ENCODE measurements around the gene NKAIN1. TPM values are rescaled to one million over a fixed set of nuclear protein-coding genes. Genes with fewer than 3 reads are reported as not detected.
A peak's percentile ranks its signal among the peaks of the same experiment; 100 is the strongest.

The NKAIN1 gene
- total RNA-seq, 1 experiment from 2014 or later, result 36.8 TPM

DNA sequence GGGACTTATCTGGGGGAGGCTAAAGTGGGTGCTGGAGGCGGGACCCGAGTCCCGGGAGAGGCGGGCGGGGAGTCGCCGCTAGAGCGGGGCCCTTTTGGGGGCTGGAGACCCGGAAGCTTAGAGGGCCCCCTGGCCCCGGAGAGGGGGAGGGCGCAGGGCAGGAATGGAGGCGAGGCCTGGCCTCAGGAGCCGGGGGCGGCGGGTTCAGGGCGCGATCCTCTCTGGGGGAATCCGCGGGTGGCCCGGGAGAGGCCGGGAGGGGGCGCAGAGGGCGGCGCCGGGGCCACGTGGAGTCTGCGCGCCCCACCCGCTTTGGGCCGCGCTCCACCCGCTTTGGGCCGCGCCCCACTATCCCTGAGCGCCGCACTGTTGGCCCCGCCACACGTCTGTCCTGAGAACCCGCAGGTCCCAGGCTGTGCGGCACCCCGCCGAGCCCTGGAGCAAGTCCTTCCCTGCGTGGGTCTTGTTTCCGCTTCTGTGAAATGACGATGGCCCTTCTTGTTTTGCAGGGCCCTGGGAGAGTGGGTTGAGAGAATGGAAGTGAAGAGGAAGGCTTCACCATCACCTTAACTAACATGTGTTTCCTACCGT, 84.4 kb downstream of the NKAIN1 start (continued):
- TF ChIP-seq, protein P1, sequence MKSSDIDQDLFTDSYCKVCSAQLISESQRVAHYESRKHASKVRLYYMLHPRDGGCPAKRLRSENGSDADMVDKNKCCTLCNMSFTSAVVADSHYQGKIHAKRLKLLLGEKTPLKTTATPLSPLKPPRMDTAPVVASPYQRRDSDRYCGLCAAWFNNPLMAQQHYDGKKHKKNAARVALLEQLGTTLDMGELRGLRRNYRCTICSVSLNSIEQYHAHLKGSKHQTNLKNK (CRISPR knock-in tag; IDR thresholded peaks at IDR 0.05), result 0 out of 2 replicates have a peak, but pooled peaks have one; percentile 51
- no peak for TF ChIP-seq MYBL2 (CRISPR knock-in tag; IDR thresholded peaks at IDR 0.05)
- no peak for TF ChIP-seq NR1H2 (CRISPR knock-in tag; IDR thresholded peaks at IDR 0.05)
- TF ChIP-seq, protein P2, sequence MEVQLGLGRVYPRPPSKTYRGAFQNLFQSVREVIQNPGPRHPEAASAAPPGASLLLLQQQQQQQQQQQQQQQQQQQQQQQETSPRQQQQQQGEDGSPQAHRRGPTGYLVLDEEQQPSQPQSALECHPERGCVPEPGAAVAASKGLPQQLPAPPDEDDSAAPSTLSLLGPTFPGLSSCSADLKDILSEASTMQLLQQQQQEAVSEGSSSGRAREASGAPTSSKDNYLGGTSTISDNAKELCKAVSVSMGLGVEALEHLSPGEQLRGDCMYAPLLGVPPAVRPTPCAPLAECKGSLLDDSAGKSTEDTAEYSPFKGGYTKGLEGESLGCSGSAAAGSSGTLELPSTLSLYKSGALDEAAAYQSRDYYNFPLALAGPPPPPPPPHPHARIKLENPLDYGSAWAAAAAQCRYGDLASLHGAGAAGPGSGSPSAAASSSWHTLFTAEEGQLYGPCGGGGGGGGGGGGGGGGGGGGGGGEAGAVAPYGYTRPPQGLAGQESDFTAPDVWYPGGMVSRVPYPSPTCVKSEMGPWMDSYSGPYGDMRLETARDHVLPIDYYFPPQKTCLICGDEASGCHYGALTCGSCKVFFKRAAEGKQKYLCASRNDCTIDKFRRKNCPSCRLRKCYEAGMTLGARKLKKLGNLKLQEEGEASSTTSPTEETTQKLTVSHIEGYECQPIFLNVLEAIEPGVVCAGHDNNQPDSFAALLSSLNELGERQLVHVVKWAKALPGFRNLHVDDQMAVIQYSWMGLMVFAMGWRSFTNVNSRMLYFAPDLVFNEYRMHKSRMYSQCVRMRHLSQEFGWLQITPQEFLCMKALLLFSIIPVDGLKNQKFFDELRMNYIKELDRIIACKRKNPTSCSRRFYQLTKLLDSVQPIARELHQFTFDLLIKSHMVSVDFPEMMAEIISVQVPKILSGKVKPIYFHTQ (CRISPR knock-in tag; IDR thresholded peaks at IDR 0.05), result peak; percentile 33; the same call in 1 of the 2 replicates
- no peak for TF ChIP-seq TEAD4 (CRISPR knock-in tag; IDR thresholded peaks at IDR 0.05)
- TF ChIP-seq NFYB (CRISPR knock-in tag; conservative IDR thresholded peaks at IDR 0.05; ENCODE audit: low read depth), result no peak
- TF ChIP-seq RELA (CRISPR knock-in tag; IDR thresholded peaks at IDR 0.05; ENCODE audit: borderline replicate concordance), result no peak
- TF ChIP-seq, protein P3, sequence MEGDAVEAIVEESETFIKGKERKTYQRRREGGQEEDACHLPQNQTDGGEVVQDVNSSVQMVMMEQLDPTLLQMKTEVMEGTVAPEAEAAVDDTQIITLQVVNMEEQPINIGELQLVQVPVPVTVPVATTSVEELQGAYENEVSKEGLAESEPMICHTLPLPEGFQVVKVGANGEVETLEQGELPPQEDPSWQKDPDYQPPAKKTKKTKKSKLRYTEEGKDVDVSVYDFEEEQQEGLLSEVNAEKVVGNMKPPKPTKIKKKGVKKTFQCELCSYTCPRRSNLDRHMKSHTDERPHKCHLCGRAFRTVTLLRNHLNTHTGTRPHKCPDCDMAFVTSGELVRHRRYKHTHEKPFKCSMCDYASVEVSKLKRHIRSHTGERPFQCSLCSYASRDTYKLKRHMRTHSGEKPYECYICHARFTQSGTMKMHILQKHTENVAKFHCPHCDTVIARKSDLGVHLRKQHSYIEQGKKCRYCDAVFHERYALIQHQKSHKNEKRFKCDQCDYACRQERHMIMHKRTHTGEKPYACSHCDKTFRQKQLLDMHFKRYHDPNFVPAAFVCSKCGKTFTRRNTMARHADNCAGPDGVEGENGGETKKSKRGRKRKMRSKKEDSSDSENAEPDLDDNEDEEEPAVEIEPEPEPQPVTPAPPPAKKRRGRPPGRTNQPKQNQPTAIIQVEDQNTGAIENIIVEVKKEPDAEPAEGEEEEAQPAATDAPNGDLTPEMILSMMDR (IDR thresholded peaks at IDR 0.05), result no peak

DNA sequence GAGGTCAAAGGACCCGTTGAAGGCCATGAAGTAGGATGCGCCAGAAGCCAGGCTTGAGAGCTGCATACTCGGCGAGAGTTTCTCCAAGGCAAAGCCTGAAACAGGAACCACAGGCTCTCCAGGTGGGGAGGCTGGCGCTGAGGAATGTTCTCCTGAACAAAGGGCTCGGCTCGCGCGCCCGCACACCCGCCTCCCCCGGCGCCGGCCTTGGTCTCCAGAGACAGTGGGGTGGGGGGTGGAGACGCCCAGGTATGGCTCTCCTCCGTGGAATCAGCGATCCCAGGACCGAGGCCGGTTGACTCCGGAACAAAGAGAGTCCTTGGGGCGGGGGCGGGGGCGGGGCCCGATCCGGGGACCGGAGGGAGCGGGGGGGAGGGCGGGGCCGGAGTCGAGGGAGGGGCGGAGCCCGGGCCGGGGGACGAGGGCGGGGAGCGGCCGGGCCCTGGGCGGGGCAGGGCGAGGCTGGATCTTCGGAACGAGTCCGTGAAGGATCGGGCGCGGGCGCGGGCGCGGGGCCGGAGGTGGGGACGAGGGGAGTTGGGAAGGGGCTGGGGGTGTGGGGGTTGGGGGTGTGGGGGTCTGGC, 85.0 kb downstream of the NKAIN1 start:
- peak overlapping the region; percentile 99 for H3K27ac Mint-ChIP-seq
- H3K36me3 Mint-ChIP-seq, result 0 out of 2 replicates have a peak, but pooled peaks cover 5% of the 10 kb centered on the region
- ATAC-seq (peak; percentile 81), DNase-seq (ENCODE audit: low spot score) (peak; percentile 93)
- TF ChIP-seq TEAD4 (CRISPR knock-in tag; IDR thresholded peaks at IDR 0.05) (0 out of 2 replicates have a peak, but pooled peaks have one; percentile 27), ESRRA (CRISPR knock-in tag; IDR thresholded peaks at IDR 0.05; ENCODE audit: borderline replicate concordance) (peak; percentile 96; the same call in 1 of the 2 replicates), SMAD4 (CRISPR knock-in tag; IDR thresholded peaks at IDR 0.05) (0 out of 2 replicates have a peak, but pooled peaks have one; percentile 39), TEAD1 (CRISPR knock-in tag; IDR thresholded peaks at IDR 0.05) (0 out of 2 replicates have a peak, but pooled peaks have one; percentile 15), ZNF423 (CRISPR knock-in tag; IDR thresholded peaks at IDR 0.05) (0 out of 2 replicates have a peak, but pooled peaks have one; percentile 19), JAZF1 (CRISPR knock-in tag; IDR thresholded peaks at IDR 0.05) (no peak), CREM (CRISPR knock-in tag; IDR thresholded peaks at IDR 0.05) (0 out of 2 replicates have a peak, but pooled peaks have one; percentile 1), GABPB1 (CRISPR knock-in tag; IDR thresholded peaks at IDR 0.05) (no peak; the same call in 1 of the 2 replicates)
- TF ChIP-seq, protein P4, sequence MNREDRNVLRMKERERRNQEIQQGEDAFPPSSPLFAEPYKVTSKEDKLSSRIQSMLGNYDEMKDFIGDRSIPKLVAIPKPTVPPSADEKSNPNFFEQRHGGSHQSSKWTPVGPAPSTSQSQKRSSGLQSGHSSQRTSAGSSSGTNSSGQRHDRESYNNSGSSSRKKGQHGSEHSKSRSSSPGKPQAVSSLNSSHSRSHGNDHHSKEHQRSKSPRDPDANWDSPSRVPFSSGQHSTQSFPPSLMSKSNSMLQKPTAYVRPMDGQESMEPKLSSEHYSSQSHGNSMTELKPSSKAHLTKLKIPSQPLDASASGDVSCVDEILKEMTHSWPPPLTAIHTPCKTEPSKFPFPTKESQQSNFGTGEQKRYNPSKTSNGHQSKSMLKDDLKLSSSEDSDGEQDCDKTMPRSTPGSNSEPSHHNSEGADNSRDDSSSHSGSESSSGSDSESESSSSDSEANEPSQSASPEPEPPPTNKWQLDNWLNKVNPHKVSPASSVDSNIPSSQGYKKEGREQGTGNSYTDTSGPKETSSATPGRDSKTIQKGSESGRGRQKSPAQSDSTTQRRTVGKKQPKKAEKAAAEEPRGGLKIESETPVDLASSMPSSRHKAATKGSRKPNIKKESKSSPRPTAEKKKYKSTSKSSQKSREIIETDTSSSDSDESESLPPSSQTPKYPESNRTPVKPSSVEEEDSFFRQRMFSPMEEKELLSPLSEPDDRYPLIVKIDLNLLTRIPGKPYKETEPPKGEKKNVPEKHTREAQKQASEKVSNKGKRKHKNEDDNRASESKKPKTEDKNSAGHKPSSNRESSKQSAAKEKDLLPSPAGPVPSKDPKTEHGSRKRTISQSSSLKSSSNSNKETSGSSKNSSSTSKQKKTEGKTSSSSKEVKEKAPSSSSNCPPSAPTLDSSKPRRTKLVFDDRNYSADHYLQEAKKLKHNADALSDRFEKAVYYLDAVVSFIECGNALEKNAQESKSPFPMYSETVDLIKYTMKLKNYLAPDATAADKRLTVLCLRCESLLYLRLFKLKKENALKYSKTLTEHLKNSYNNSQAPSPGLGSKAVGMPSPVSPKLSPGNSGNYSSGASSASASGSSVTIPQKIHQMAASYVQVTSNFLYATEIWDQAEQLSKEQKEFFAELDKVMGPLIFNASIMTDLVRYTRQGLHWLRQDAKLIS (CRISPR knock-in tag; IDR thresholded peaks at IDR 0.05; ENCODE audit: borderline replicate concordance), result no peak
- TF ChIP-seq, protein P2 (CRISPR knock-in tag; IDR thresholded peaks at IDR 0.05), result no peak
- TF ChIP-seq, protein P5, sequence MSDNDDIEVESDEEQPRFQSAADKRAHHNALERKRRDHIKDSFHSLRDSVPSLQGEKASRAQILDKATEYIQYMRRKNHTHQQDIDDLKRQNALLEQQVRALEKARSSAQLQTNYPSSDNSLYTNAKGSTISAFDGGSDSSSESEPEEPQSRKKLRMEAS (CRISPR knock-in tag; IDR thresholded peaks at IDR 0.05), result 0 out of 2 replicates have a peak, but pooled peaks have one; percentile 23
- ChIA-PET CTCF (interaction anchor here (0.9 kb wide), 1 partner anchor 30 kb away, joined by 3 read pairs; no protein-coding TSS in a partner anchor), POLR2A (interaction anchor here (0.5 kb wide), 1 partner anchor 93 kb away, joined by 6 read pairs; no protein-coding TSS in a partner anchor)
- H3K4me3 Mint-ChIP-seq, result peak overlapping the region; percentile 88
- H3K27me3 Mint-ChIP-seq (ENCODE audit: low read depth), result no peaks in the 10 kb centered on the region
- H3K9me3 Mint-ChIP-seq, result peaks cover 6% of the 10 kb centered on the region
- H3K4me1 Mint-ChIP-seq, result peaks cover 14% of the 10 kb centered on the region
